WTC11 (cell line): Measurements from ENCODE around the gene S100G. TPM values are rescaled to one million over a fixed set of nuclear protein-coding genes. Genes with fewer than 3 reads are reported as not detected.

ENCODE experiments used
- ATAC-seq: fragments of 200-7000 bp; cut with Tn5 transposase; 2 replicates; pipeline ENCODE4 v1.10.0; 2021; ENCODE audit warnings: mild to moderate bottlenecking, moderate library complexity
- CTCF ChIA-PET: fragments of 300-600 bp; sonication (Branson Sonifier 250); formaldehyde crosslinking; loops from one replicate; lab custom pipeline; 2021; ENCODE audit warnings: antibody characterized with exemption; lab: Charles Lee
- POLR2A ChIA-PET: fragments of 350-600 bp; sonication (Branson Sonifier 250); formaldehyde crosslinking; loops from one replicate; lab custom pipeline; 2021; ENCODE audit warnings: antibody characterized with exemption; lab: Charles Lee
- DNase-seq: peaks from one replicate; pipeline ENCODE4 v3.0.0; 2021; ENCODE audit warnings: low spot score
- H3K27ac Mint-ChIP-seq: 2 replicates; pipeline ENCODE4 v1.8.0; 2021; ENCODE audit warnings: mixed read lengths
- H3K27me3 Mint-ChIP-seq: 2 replicates; pipeline ENCODE4 v1.8.0; 2021; ENCODE audit warnings: low read depth, mild to moderate bottlenecking, moderate library complexity, mixed read lengths
- H3K36me3 Mint-ChIP-seq: 2 replicates; pipeline ENCODE4 v1.8.0; 2021; ENCODE audit warnings: mixed read lengths
- H3K4me1 Mint-ChIP-seq: 2 replicates; pipeline ENCODE4 v1.8.0; 2022; ENCODE audit warnings: mixed read lengths
- H3K4me3 Mint-ChIP-seq: 2 replicates; pipeline ENCODE4 v1.8.0; 2021; ENCODE audit warnings: mild to moderate bottlenecking, moderate library complexity, mixed read lengths
- H3K9me3 Mint-ChIP-seq: 2 replicates; pipeline ENCODE4 v1.8.0; 2021; ENCODE audit warnings: mixed read lengths
- CTCF ChIP-seq: fragments of 200-600 bp; IDR thresholded peaks from 2 replicates; pipeline ENCODE4 v1.8.0; 2022; ENCODE audit warnings: antibody characterized with exemption
- FOXJ3 ChIP-seq: sonication (generic); formaldehyde crosslinking; IDR thresholded peaks from 2 replicates; pipeline ENCODE4 v1.9.0; 2021; ENCODE audit warnings: missing genetic modification reagents, mild to moderate bottlenecking, borderline replicate concordance
- FOXK1 ChIP-seq: sonication (generic); formaldehyde crosslinking; IDR thresholded peaks from 2 replicates; pipeline ENCODE4 v1.8.0; 2022; ENCODE audit warnings: mild to moderate bottlenecking, moderate library complexity, missing genetic modification reagents
- HMGXB4 ChIP-seq: sonication (generic); formaldehyde crosslinking; IDR thresholded peaks from 2 replicates; pipeline ENCODE4 v1.8.1; 2023; ENCODE audit warnings: mild to moderate bottlenecking, moderate library complexity, missing genetic modification reagents
- IRF2 ChIP-seq: sonication (generic); formaldehyde crosslinking; IDR thresholded peaks from 2 replicates; pipeline ENCODE4 v1.8.0; 2022; ENCODE audit warnings: low read depth, missing genetic modification reagents, borderline replicate concordance
- MXD4 ChIP-seq: fragments of 250-450 bp; sonication (Bioruptor Pico); IDR thresholded peaks from 2 replicates; pipeline ENCODE4 v1.8.0; 2021; ENCODE audit warnings: mild to moderate bottlenecking, moderate library complexity, borderline replicate concordance
- OVOL2 ChIP-seq: fragments of 250-450 bp; sonication (Bioruptor Pico); IDR thresholded peaks from 2 replicates; pipeline ENCODE4 v1.9.0; 2021; ENCODE audit warnings: mild to moderate bottlenecking, borderline replicate concordance
- PREB ChIP-seq: sonication (generic); formaldehyde crosslinking; IDR thresholded peaks from 2 replicates; pipeline ENCODE4 v1.8.1; 2022; ENCODE audit warnings: mild to moderate bottlenecking, missing genetic modification reagents, moderate library complexity, borderline replicate concordance
- TEAD1 ChIP-seq: sonication (generic); formaldehyde crosslinking; IDR thresholded peaks from 2 replicates; pipeline ENCODE4 v1.8.0; 2022; ENCODE audit warnings: mild to moderate bottlenecking, missing genetic modification reagents
- ZNF138 ChIP-seq: sonication (generic); formaldehyde crosslinking; conservative IDR thresholded peaks from 2 replicates; pipeline ENCODE4 v1.8.1; 2022; ENCODE audit warnings: mild to moderate bottlenecking, moderate library complexity, missing genetic modification reagents
- ZNF232 ChIP-seq: sonication (generic); formaldehyde crosslinking; IDR thresholded peaks from 2 replicates; pipeline ENCODE4 v1.8.0; 2022; ENCODE audit warnings: mild to moderate bottlenecking, missing genetic modification reagents
- ZNF416 ChIP-seq: fragments of 250-450 bp; sonication (Bioruptor Pico); IDR thresholded peaks from 2 replicates; pipeline ENCODE4 v1.9.0; 2021; ENCODE audit warnings: mild to moderate bottlenecking, inconsistent platforms
- ZNF423 ChIP-seq: fragments of 250-450 bp; sonication (Bioruptor Pico); IDR thresholded peaks from 2 replicates; pipeline ENCODE4 v2.1.2; 2022; ENCODE audit warnings: mild to moderate bottlenecking, moderate library complexity
- total RNA-seq: library from RNA; stranded (reverse); gene quantifications from 3 replicates; pipeline ENCODE4 v1.2.3, GENCODE V29; 2021
- TF ChIP-seq, protein P1 (sequence below): fragments of 250-450 bp; sonication (Bioruptor Pico); IDR thresholded peaks from 2 replicates; pipeline ENCODE4 v1.8.0; 2021; ENCODE audit warnings: mild to moderate bottlenecking
- TF ChIP-seq, protein P2 (sequence below): sonication (generic); formaldehyde crosslinking; IDR thresholded peaks from 2 replicates; pipeline ENCODE4 v1.8.0; 2023; ENCODE audit warnings: missing genetic modification reagents, mild to moderate bottlenecking, borderline replicate concordance
- TF ChIP-seq, protein P3 (sequence below): fragments of 250-450 bp; sonication (Bioruptor Pico); IDR thresholded peaks from 2 replicates; pipeline ENCODE4 v1.9.0; 2021; ENCODE audit warnings: mild to moderate bottlenecking

The S100G gene
- total RNA-seq, 1 experiment from 2014 or later: not detected

DNA sequence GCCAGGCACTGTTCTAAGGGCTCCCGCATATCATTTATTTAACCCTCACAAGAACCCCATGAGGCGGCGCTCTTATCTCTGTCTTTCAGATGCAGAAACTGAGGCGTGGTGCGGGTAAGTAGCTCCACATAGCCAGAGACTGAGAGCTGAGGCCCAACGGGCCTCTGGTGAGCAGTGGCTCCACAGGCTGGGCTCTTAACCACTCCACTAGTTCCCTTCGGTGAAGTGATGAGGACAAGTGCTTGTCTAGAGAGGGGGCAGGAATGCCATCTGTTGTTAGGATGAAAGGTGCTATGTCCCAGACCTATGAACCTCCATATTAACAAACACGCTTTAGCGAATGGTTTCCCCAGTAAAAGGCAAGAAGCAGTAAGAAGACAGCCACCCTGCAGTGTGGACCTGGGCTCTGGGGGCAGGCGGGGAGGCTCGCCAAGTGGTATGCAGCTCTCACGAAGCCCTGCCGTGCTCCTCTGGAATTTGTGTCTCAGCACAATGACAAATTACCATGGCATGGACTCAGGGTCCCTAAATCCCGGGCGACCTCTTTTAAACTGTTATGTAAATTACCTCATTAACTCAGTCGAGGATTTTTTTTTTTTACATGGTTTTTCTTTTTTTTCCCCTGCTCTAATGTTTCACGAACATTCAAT lies 20.9 kb upstream of the S100G start:
- DNase-seq: peak; percentile 50

GRCh38 chrX:16629909-16630308 lies 20.0 kb upstream of the S100G start:
- POLR2A ChIA-PET: interaction anchor here (0.7 kb wide), 1 partner anchor 67 kb away, joined by 3 read pairs; no protein-coding TSS in a partner anchor
- peak overlapping the region; percentile 47 for H3K4me3 Mint-ChIP-seq
- H3K27ac Mint-ChIP-seq: peak overlapping the region; percentile 96
- DNase-seq: no peak
- CTCF ChIA-PET: interaction anchor here (0.5 to 0.7 kb wide), 3 partner anchors 32 to 834 kb away, joined by 3 to 4 read pairs (median 3); no protein-coding TSS in a partner anchor
- no peak for ATAC-seq
- TF ChIP-seq, protein P1, sequence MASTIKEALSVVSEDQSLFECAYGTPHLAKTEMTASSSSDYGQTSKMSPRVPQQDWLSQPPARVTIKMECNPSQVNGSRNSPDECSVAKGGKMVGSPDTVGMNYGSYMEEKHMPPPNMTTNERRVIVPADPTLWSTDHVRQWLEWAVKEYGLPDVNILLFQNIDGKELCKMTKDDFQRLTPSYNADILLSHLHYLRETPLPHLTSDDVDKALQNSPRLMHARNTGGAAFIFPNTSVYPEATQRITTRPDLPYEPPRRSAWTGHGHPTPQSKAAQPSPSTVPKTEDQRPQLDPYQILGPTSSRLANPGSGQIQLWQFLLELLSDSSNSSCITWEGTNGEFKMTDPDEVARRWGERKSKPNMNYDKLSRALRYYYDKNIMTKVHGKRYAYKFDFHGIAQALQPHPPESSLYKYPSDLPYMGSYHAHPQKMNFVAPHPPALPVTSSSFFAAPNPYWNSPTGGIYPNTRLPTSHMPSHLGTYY (CRISPR knock-in tag): no peak
- no peak for TF ChIP-seq FOXK1
- no peak for TF ChIP-seq MXD4 (CRISPR knock-in tag)
- TF ChIP-seq FOXJ3 (CRISPR knock-in tag): no peak
- no peak for TF ChIP-seq ZNF416 (CRISPR knock-in tag)
- TF ChIP-seq ZNF232: no peak
- H3K4me1 Mint-ChIP-seq: peaks cover 27% of the 10 kb centered on the region
- peaks cover 12% of the 10 kb centered on the region for H3K36me3 Mint-ChIP-seq
- H3K9me3 Mint-ChIP-seq: no peaks in the 10 kb centered on the region
- H3K27me3 Mint-ChIP-seq: no peaks in the 10 kb centered on the region

More for the DNA sequence above, 20.9 kb upstream of the S100G start:
- H3K9me3 Mint-ChIP-seq: no peaks in the 10 kb centered on the region
- peaks cover 28% of the 10 kb centered on the region for H3K4me1 Mint-ChIP-seq
- no peaks in the 10 kb centered on the region for H3K27me3 Mint-ChIP-seq
- ChIA-PET POLR2A (no interaction called here), CTCF (interaction anchor here (0.6 to 1.3 kb wide), 2 partner anchors 23 to 33 kb away, joined by 3 read pairs; no protein-coding TSS in a partner anchor)
- peaks cover 12% of the 10 kb centered on the region for H3K36me3 Mint-ChIP-seq
- TF ChIP-seq OVOL2 (no peak), TEAD1 (CRISPR knock-in tag) (peak; percentile 40; the same call in 1 of the 2 replicates)
- TF ChIP-seq, protein P2, sequence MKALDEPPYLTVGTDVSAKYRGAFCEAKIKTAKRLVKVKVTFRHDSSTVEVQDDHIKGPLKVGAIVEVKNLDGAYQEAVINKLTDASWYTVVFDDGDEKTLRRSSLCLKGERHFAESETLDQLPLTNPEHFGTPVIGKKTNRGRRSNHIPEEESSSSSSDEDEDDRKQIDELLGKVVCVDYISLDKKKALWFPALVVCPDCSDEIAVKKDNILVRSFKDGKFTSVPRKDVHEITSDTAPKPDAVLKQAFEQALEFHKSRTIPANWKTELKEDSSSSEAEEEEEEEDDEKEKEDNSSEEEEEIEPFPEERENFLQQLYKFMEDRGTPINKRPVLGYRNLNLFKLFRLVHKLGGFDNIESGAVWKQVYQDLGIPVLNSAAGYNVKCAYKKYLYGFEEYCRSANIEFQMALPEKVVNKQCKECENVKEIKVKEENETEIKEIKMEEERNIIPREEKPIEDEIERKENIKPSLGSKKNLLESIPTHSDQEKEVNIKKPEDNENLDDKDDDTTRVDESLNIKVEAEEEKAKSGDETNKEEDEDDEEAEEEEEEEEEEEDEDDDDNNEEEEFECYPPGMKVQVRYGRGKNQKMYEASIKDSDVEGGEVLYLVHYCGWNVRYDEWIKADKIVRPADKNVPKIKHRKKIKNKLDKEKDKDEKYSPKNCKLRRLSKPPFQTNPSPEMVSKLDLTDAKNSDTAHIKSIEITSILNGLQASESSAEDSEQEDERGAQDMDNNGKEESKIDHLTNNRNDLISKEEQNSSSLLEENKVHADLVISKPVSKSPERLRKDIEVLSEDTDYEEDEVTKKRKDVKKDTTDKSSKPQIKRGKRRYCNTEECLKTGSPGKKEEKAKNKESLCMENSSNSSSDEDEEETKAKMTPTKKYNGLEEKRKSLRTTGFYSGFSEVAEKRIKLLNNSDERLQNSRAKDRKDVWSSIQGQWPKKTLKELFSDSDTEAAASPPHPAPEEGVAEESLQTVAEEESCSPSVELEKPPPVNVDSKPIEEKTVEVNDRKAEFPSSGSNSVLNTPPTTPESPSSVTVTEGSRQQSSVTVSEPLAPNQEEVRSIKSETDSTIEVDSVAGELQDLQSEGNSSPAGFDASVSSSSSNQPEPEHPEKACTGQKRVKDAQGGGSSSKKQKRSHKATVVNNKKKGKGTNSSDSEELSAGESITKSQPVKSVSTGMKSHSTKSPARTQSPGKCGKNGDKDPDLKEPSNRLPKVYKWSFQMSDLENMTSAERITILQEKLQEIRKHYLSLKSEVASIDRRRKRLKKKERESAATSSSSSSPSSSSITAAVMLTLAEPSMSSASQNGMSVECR: no peak
- H3K27ac Mint-ChIP-seq: peak overlapping the region; percentile 96
- no peak overlapping the region; the same call in 1 of the 2 replicates for H3K4me3 Mint-ChIP-seq
- ATAC-seq: peak; percentile 86

DNA sequence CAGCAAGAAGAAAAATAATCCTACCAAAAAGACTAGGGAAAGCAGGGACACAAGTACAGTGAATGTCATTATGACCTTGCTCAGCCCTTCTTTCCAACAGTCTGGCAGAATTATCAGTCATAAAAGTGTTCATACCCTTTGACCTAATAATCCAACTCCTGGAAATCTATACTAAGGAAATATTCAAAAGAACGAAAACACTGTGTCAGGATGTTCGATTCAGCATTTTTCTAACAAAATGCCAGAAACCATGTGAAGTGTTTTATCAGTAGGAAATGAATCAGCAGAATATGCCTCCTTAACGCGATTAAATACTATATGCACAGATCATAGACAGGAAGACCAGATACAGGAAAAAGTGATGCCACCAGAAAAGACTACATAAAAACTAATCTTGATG lies 16.2 kb upstream of the S100G start:
- ChIA-PET POLR2A (no interaction called here), CTCF (no interaction called here)
- peak overlapping the region; percentile 19; the same call in 1 of the 2 replicates for H3K27ac Mint-ChIP-seq
- H3K9me3 Mint-ChIP-seq: no peaks in the 10 kb centered on the region
- ATAC-seq (no peak), DNase-seq (no peak)
- H3K36me3 Mint-ChIP-seq: peaks cover 23% of the 10 kb centered on the region
- no peaks in the 10 kb centered on the region for H3K27me3 Mint-ChIP-seq
- peaks cover 13% of the 10 kb centered on the region for H3K4me1 Mint-ChIP-seq
- no peak overlapping the region for H3K4me3 Mint-ChIP-seq
- TF ChIP-seq ZNF416 (CRISPR knock-in tag): no peak
- TF ChIP-seq CTCF: no peak
- TF ChIP-seq, protein P3, sequence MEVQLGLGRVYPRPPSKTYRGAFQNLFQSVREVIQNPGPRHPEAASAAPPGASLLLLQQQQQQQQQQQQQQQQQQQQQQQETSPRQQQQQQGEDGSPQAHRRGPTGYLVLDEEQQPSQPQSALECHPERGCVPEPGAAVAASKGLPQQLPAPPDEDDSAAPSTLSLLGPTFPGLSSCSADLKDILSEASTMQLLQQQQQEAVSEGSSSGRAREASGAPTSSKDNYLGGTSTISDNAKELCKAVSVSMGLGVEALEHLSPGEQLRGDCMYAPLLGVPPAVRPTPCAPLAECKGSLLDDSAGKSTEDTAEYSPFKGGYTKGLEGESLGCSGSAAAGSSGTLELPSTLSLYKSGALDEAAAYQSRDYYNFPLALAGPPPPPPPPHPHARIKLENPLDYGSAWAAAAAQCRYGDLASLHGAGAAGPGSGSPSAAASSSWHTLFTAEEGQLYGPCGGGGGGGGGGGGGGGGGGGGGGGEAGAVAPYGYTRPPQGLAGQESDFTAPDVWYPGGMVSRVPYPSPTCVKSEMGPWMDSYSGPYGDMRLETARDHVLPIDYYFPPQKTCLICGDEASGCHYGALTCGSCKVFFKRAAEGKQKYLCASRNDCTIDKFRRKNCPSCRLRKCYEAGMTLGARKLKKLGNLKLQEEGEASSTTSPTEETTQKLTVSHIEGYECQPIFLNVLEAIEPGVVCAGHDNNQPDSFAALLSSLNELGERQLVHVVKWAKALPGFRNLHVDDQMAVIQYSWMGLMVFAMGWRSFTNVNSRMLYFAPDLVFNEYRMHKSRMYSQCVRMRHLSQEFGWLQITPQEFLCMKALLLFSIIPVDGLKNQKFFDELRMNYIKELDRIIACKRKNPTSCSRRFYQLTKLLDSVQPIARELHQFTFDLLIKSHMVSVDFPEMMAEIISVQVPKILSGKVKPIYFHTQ (CRISPR knock-in tag): no peak
- no peak for TF ChIP-seq ZNF138 (CRISPR knock-in tag)
- no peak for TF ChIP-seq HMGXB4 (CRISPR knock-in tag)
- TF ChIP-seq ZNF423 (CRISPR knock-in tag): no peak
- TF ChIP-seq IRF2 (CRISPR knock-in tag): no peak
- TF ChIP-seq PREB (CRISPR knock-in tag): no peak
